HG02642 (cell line): ENCODE results near the gene DUSP7.

Experiments
- ATAC-seq: cut with Tn5 transposase; IDR thresholded peaks from one replicate; pipeline ENCODE4 v1.9.1; 2021; ENCODE audit warnings: mild to moderate bottlenecking; ENCODE audit not compliant: unreplicated experiment, poor library complexity

The DUSP7 gene

GRCh38 chr3:52086976-52087663, 30.7 kb upstream of the DUSP7 start:
- no peak for ATAC-seq

- ATAC-seq = no peak
Measured at GRCh38 chr3:52086461-52086860, 30.1 kb upstream of the DUSP7 start.

GRCh38 chr3:52085681-52086282, 29.4 kb upstream of the DUSP7 start:
- ATAC-seq = no peak

DNA sequence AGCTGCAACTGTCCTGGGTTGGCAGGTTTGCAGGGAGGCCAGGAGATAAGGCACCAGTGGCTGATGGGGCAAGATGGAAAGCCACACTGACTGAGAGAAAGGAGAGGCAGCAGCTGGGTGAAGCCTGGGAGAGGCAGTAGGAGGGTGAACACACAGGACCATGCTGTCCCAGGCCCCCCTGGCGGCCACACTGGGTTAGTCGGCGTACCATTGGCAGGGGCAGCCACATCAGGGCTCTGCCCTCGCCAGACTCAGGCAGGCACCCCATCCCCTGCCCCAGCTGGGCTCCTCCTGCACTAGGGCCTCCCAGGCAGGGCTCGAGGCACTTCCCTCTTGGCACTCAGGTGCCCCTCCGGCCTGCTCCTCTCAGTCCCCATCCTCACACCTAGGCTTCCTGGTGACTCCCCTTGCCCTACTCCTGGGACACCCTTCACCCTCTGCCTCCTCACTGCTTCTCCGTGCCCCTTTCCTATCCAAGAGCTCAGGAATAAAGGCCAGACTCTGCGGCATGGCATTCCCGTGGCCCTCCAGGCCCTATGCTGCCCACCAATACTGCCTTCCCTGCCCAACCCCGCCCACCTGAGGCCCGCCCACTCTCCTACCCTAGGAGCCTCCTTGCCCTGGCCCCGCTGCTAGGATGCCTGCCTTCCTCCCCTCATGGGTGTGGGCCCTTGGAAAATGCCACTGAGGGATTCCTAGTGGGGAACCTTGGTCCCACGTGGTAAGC, 28.7 kb upstream of the DUSP7 start:
- ATAC-seq = no peak

GRCh38 chr3:52084216-52084945, 28.0 kb upstream of the DUSP7 start:
- ATAC-seq = no peak

DNA sequence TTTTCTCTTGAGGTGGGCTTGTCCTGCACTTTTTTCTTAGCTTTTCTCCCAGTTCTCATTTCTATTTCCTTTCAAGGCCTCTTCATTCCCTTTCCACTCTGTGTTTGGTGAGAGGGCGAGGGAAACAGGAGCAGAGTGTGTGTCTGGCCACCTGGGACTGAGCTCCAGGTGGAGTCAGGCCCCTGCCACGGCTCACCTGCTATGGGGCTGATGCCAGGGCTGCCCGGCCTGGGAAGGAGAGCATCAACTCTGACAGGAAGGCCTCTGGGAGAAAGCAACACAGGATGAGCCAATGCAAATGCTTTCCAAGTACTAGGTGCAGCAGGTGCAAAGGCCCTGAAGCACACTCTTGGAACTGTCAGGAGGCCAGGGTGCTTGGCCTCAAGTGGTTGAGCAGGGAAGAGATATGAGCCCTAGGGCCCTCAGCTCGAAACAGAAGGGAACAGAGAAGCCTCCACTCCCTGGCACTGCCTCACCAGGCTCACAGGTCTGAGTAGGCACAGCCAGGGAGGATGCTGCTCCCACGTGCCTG, 27.3 kb upstream of the DUSP7 start:
- no peak for ATAC-seq

DNA sequence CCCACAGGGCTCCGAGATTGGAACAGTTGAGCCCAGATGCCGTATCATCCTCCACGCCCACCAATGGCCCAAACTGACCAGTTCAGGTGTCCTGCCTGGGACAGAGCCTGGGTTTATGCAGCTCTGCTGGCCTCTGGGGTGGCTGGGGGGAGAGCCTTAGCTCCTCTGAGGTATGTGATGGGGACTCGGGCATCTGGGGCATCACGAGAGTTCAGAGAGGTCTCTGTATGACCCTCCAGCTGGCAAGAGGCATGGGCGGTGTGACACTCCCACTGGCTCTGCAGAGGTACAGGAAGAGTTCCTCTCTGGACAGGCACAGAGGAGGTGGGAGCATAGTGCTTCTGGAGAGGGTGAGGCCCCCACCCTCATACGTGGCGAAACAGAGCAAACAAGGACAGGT, 26.6 kb upstream of the DUSP7 start:
- ATAC-seq = no peak

DNA sequence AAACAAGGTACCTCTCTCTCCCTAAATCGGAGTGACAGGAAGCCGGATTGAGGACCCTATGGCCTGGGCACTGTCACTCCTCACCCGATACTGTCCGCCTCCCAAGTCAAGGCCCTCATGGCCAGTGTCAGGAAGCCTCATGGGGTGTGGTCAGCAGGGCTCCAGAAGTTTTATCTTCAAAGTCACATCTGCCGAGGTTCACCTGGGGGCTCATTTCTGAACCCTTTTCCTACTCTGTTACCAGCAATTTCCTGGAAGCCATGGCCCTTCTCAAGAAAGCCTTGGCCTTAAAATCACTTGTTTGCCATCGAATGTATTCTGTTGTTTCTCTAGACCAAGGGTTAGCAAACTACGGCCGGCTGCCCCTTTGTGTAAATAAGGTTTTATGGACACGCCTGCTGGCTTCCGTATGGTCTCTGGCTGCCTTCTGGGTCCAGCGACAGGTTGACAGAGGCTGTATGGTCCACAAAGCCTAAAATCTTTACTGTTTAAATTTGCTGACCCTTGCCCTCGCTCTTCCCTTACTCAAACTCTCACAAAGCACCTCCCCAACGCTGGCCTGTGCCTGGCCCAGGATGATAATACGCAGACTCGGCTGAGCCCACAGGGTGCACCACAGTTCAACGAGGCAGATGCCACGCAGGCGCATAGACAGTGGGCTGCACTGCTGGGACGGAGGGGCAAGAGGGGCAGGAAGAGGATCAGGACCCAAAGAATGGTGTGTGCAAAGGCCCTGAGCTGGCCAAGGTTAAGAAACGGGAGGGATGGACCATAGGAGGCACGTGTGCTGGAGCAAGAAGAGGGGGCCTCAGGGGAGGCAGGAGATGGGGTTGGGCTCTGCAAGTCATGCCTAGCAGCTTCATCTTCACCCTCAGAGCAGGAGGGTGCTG, 24.7 kb upstream of the DUSP7 start:
- no peak for ATAC-seq

GRCh38 chr3:52079958-52080357, 23.6 kb upstream of the DUSP7 start:
- ATAC-seq = no peak

DNA sequence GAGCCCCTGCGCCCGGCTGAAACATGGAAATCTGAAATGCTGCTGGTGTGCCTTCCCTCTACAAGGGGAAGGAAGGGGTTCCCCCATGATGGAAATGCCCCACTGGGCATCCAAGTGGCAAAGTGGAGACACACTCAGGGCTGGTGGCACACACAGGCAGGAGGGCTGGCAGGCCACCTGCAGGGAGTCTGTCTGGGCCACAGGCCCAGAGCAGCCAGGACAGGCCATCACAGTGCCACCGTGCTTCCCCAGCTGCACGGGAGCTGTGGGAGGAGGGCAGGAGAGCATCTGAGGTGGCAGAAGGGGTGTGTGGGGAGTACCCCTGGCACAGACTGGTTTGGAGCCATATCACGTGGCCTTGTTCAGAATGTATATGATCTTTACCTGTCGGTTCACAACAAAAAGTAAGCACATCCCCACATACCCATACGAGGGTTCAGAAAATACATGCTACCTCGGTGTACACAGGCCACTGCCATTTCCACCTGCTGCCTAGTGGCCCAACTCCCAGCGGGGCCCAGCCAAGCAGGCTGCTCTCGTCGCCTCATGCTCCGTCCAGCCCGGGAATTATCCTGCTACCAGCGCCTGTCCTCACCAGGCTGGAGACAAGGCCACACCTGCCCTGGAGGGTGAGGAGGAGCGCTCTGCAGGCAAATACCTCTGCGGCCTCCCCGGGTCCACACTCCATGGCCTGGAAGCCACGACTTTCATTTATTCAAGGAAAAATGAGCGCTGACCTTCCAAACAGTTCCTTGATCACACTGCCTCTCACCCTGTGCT, 22.6 kb upstream of the DUSP7 start:
- ATAC-seq = no peak

DNA sequence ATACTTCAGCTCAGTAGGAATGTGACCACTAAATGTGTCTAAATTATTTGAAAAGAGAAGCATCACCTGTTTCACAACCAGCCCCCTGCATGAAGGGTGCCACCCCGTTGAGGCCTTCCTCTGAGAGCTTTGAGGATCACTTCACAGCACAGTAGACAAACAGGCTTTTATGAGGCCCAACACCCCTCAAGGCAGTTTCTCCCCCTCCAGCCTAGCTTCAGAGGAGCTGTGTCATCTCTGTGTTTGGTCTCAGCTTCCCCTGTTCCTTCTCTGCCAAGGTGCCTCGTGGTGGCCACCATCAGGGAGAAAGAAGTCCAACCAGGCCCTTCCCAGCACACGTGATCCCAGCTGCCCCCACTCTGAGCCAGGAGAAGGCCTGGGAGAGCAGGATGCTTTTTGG, 21.6 kb upstream of the DUSP7 start:
- no peak for ATAC-seq

DNA sequence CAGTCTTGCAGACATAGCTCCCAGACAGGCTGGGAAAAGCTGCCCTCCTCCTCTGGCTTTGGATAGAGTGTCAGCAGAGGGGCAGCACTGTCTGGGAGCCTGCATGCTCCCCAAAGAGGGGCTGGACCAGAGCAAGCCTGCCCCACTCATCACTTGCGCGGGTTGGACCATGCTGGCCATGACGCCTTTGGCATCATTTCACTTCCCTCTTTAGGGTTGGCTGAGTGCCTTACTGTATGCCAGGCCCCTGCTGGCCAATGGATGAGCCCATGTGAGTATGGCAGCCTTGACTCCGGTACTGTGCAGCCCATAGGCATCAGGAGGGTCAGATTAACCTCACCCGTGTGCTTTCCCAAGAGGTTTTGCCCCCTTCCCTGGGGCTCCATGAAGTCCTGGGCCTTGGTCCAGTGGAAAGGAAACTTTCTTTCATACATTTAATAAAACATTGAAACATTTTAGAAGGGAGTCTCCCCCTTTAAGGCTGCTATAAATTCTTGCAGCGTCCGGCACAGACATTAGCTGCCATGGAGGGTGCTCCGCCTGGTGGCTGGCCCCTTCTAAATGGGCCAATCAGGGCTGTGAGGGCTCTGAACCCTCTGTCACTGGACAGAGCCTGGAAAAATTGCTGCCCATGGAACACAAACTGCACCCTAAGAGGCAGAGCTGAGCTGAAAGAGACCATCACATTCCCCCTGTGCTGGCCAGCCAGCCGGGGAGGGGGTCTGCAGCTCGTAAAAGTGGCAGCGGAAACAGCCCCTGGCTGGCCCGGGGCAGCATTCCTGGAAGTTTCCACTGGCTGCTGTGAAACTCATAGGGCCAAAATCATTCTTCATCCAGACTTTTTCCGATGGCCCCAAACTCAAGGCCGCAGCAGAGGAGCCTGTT, 20.8 kb upstream of the DUSP7 start:
- ATAC-seq = no peak

- no peak for ATAC-seq
Measured at GRCh38 chr3:52073490-52073889, 17.1 kb upstream of the DUSP7 start.

DNA sequence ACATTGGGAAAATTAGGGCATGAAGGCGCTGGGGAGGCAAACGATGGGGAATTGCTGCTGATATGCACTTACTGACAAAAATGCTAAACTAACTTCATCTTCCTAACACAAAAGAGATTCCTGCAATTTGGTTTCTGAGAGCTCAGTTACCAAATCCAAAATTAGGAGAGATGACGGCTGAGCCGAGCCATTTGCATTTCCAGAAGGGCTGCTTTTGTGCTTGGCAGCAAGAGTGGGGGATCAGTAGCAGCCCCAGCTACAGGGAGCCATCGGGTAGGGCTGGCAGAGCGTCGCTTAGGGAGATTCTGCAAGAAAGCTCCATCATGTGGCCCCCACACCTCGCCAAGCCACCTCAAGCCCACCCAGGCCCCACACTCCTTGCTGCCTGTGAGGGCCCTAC, 16.1 kb upstream of the DUSP7 start:
- no peak for ATAC-seq

DNA sequence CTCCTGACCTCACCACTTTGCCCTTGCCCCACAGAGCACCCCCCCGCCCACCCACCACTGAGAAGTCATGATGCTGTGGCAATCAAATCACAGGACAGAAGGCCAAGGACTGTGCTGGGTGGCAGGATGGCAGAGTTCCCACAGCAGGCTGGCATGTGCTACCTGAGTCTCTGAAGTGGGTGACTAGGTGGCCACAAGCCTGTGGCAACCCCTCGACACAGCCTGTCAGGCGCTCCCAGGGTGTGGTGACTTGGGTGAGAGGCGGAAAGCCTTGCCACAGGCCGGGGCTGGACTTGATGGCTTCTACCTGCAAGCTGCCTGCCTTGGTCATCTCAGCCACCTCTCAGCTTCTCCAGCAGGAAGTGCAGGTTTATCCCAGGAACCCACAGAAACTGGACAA, 15.6 kb upstream of the DUSP7 start:
- no peak for ATAC-seq

DNA sequence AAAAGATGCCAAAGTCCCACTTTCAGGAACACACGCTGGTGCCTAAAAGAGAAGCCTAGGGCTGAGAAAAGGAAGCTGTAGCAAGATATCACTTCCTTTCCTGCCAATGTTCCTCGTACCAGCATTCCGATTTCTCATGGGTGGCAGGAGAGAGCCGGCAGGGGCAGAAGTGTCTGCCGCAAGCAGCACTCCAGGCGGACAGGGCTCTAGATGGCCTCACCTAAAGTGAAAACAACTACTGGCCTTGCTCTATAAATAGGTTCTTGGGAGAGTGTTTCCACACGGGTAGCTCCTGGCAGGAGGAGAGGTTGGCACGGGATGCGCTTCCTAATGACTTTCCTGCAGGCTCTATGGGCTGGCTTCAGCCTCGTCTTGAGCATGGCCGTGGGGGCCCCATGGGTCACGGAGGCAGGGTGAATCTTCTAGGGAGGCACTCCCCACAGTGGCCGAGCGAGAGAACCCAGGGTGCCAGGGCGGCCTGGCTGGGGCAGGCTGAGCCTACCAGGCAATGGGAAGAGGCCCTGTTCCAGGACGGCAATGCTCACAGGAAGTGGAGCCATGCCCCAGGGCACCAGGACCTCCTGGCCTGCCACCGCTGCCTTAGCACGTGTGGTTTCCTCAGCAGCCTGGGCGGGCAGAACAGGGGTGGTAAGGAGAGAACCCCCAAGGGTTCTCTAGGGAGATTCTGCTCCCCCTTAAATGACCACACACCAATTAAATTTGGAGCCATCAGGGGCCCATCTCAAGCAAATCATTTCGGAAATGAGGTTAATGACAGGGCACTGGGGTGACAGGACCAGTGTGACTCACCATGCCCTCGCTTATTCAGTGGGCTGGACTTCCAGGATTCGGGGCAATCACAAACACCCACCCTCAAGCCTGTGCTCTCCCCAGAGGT, 14.6 kb upstream of the DUSP7 start:
- no peak for ATAC-seq

GRCh38 chr3:52069855-52070254, 13.5 kb upstream of the DUSP7 start:
- no peak for ATAC-seq
